Measurements from ENCODE around the gene ZZZ3. TPM values are rescaled to one million over a fixed set of nuclear protein-coding genes. Genes with fewer than 3 reads are reported as not detected.

ZZZ3 gene
- total RNA-seq, 4 donors from 2014 or later = 50.6 to 117 (median 54.5) TPM

DNA sequence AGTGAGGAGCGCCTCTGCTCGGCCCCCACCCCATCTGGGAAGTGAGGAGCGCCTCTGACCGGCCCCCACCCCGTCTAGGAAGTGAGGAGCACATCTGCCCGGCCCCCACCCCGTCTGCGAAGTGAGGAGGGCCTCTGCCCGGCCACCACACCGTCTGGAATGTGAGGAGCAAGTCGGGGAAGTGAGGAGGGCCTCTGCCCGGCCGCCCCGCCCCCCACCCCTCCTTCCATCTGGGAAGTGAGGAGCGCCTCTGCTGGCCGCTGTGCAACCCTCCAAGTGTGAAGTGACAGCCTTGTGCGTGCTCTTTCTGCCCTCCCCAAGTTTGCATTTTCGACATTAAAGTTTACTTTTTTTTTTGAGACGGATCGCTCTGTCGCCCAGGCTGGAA, 5.1 kb upstream of the ZZZ3 start:
- peaks cover 13% of the 10 kb centered on the region for H3K4me1 ChIP-seq
- H3K9me3 ChIP-seq = no peaks in the 10 kb centered on the region
- TF ChIP-seq EP300 (IDR thresholded peaks at IDR 0.05) (no peak), POLR2A (IDR thresholded peaks at IDR 0.05) (no peak), POLR2AphosphoS5 (IDR thresholded peaks at IDR 0.05) (no peak)
- TF ChIP-seq, protein P1, sequence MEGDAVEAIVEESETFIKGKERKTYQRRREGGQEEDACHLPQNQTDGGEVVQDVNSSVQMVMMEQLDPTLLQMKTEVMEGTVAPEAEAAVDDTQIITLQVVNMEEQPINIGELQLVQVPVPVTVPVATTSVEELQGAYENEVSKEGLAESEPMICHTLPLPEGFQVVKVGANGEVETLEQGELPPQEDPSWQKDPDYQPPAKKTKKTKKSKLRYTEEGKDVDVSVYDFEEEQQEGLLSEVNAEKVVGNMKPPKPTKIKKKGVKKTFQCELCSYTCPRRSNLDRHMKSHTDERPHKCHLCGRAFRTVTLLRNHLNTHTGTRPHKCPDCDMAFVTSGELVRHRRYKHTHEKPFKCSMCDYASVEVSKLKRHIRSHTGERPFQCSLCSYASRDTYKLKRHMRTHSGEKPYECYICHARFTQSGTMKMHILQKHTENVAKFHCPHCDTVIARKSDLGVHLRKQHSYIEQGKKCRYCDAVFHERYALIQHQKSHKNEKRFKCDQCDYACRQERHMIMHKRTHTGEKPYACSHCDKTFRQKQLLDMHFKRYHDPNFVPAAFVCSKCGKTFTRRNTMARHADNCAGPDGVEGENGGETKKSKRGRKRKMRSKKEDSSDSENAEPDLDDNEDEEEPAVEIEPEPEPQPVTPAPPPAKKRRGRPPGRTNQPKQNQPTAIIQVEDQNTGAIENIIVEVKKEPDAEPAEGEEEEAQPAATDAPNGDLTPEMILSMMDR (IDR thresholded peaks at IDR 0.05) = peak in 1 of 2 donors; percentile 21
- peaks cover 9% of the 10 kb centered on the region for H3K36me3 ChIP-seq
- DNase-seq (ENCODE audit: low spot score in 2 of 2) = no peak
- H3K27ac ChIP-seq = no peak overlapping the region
- 51% methylated on average over 6 of the region's 21 CpGs for WGBS
- peak overlapping the region; percentile 31 for H3K4me3 ChIP-seq
- no peaks in the 10 kb centered on the region for H3K27me3 ChIP-seq

DNA sequence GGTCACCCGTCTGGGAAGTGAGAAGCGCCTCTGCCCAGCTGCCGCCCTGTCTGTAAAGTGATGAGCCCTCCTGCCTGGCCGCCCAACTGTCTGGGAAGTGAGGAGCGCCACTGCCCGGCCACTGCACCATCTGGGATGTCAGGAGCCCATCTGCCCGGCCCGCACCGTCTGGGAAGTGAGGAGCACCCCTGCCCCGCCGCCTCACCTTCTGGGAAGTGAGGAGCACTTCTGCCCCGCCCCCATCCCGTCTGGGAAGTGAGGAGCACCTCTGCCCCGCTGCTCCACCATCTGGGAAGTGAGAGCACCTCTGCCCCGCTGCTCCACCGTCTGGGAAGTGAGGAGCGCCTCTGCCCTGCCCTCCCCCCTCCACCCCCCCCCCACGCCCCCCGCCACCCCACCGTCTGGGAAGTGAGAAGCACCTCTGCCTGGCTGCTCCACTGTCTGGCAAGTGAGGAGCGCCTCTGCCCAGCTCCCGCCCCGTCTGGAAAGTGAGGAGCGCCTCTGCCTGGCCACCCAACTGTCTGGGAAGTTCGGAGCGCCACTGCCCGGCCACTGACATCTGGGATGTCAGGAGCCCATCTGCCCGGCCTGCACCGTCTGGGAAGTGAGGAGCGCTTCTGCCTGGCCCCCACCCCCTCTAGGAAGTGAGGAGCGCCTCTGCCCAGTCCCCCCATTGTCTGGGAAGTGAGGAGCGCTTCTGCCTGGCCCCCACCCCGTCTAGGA, 4.5 kb upstream of the ZZZ3 start:
- H3K27ac ChIP-seq = no peak overlapping the region
- no peak for DNase-seq (ENCODE audit: low spot score in 2 of 2)
- WGBS = 92% methylated on average over 16 of the region's 33 CpGs
- no peaks in the 10 kb centered on the region for H3K9me3 ChIP-seq
- no peaks in the 10 kb centered on the region for H3K27me3 ChIP-seq
- H3K36me3 ChIP-seq = peaks cover 3% of the 10 kb centered on the region
- H3K4me3 ChIP-seq = peak overlapping the region; percentile 31
- H3K4me1 ChIP-seq = peaks cover 13% of the 10 kb centered on the region
- TF ChIP-seq EP300 (IDR thresholded peaks at IDR 0.05) (no peak), POLR2A (IDR thresholded peaks at IDR 0.05) (no peak), POLR2AphosphoS5 (IDR thresholded peaks at IDR 0.05) (no peak)
- TF ChIP-seq, protein P1 (IDR thresholded peaks at IDR 0.05) = no peak

DNA sequence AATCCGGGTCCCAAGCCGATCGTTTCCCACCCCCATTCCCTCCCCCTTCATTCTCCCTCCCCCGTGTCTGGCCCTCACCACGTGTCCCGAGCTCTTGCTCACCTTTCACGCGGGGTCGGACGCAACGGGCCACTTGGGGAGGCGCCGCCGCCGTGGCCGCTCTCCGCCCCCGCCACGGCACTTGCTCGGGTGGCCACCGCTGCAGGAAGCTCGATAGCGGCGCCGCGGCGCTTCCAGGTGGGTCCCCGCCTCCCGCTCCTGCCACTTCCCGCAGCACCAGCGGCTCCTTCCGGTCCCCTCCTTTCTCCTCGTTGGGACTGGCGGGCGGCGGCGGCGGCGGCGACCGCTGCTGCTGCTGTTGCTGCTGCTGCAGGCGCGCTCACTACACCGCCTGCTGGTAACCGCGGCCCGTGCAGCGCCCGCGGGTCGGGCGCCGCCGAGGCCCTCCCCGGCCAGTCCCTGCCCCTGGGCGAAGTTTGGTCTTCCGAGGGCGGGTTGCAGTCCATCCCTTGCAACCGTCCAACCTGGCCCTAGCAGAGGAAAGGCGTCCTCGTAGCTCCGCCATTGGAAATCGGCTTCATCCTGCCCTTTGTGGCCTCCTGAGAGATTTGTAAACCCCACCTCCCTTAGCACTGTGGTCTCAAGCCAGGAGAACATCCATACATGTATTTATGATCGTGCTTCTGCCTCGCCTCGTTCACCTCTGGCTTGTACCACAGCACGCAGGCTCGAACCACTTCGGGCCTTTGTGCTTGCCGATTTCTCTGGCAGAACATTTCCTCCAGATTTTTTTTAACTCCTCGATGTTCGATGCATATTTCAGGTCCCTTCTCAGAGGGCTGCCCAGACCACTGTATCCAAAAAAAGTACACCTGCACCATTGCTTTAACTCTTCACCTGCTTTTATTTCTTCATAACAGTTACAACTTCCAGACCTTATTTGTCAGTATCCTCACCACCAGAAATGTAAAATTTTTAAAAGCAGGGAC, 996 bp upstream of the ZZZ3 start:
- Histone ChIP-seq H3K36me3 (no peaks in the 10 kb centered on the region), H3K27ac (peak overlapping the region; percentile 98), H3K4me3 (peak overlapping the region; percentile 85), H3K9me3 (no peaks in the 10 kb centered on the region), H3K27me3 (no peaks in the 10 kb centered on the region), H3K4me1 (peaks cover 35% of the 10 kb centered on the region)
- DNase-seq (ENCODE audit: low spot score in 2 of 2) = peak; percentile 95
- TF ChIP-seq, protein P1 (IDR thresholded peaks at IDR 0.05) = peak; percentile 66 to 98
- TF ChIP-seq EP300 (IDR thresholded peaks at IDR 0.05) = no peak
- TF ChIP-seq POLR2AphosphoS5 (IDR thresholded peaks at IDR 0.05) = peak in 2 of 3 donors; percentile 69
- peak in 1 of 2 donors; percentile 25 for TF ChIP-seq POLR2A (IDR thresholded peaks at IDR 0.05)
- under 1% methylated on average over 13 of the region's 72 CpGs for WGBS

DNA sequence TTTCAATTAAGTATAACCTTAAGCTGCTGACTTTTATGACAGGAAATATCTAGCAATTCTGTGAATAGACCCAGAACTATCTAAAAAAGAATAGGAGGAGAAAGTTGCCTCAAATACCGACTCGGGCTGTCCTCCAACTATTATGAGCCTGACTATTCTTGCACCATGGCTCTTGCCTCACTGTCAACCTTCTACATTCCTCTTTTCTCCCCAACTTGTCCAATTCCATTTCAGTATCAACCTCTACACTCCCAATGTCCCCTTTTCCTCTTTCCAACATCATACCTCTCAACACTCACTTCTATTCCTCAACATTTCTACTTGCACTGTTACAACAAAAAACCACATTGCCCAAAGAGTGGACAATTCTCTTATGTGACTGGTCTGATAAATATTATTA, 2.3 kb downstream of the ZZZ3 start:
- Histone ChIP-seq H3K27me3 (no peaks in the 10 kb centered on the region), H3K36me3 (no peaks in the 10 kb centered on the region), H3K9me3 (no peaks in the 10 kb centered on the region), H3K4me3 (no peak overlapping the region), H3K27ac (no peak overlapping the region), H3K4me1 (peaks cover 38% of the 10 kb centered on the region)
- TF ChIP-seq, protein P1 (IDR thresholded peaks at IDR 0.05) = no peak
- TF ChIP-seq POLR2AphosphoS5 (IDR thresholded peaks at IDR 0.05) = no peak
- no peak for TF ChIP-seq POLR2A (IDR thresholded peaks at IDR 0.05)
- TF ChIP-seq EP300 (IDR thresholded peaks at IDR 0.05) = no peak
- no peak for DNase-seq (ENCODE audit: low spot score in 2 of 2)
- 55% methylated on average over 2 of the region's 2 CpGs for WGBS

All from suprapubic skin (tissue), 4 donors.